ENCODE data around the gene TYK2.

TYK2 gene

GRCh38 chr19:10305139-10305806 is 75.1 kb downstream of the TYK2 start:
- no peak for DNase-seq (ENCODE audit: extremely low read depth, low read depth)
- H3K4me3 ChIP-seq (replicated peaks; ENCODE audit: low read depth, low read length), result no peak overlapping the region

More at GRCh38 chr19:10305139-10305806, 75.1 kb downstream of the TYK2 start:
- TF ChIP-seq, protein P1, sequence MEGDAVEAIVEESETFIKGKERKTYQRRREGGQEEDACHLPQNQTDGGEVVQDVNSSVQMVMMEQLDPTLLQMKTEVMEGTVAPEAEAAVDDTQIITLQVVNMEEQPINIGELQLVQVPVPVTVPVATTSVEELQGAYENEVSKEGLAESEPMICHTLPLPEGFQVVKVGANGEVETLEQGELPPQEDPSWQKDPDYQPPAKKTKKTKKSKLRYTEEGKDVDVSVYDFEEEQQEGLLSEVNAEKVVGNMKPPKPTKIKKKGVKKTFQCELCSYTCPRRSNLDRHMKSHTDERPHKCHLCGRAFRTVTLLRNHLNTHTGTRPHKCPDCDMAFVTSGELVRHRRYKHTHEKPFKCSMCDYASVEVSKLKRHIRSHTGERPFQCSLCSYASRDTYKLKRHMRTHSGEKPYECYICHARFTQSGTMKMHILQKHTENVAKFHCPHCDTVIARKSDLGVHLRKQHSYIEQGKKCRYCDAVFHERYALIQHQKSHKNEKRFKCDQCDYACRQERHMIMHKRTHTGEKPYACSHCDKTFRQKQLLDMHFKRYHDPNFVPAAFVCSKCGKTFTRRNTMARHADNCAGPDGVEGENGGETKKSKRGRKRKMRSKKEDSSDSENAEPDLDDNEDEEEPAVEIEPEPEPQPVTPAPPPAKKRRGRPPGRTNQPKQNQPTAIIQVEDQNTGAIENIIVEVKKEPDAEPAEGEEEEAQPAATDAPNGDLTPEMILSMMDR (IDR thresholded peaks at IDR 0.05; ENCODE audit: low read depth, low read length, missing control alignments), result no peak

All from HFF-Myc (cell line).